Limb (tissue), 2 donors: ENCODE results near the gene SAMD5.

Experiments
- DNase-seq, 2 donors: peaks; one replicate each; pipeline ENCODE4 v3.0.0-alpha.2; 2016; ENCODE audit errors: extremely low spot score in 2 of 2

Gene SAMD5

GRCh38 chr6:147566244-147566898 is 57.9 kb downstream of the SAMD5 start:
- DNase-seq = no peak

GRCh38 chr6:147567141-147567805 is 58.8 kb downstream of the SAMD5 start:
- no peak for DNase-seq

- no peak for DNase-seq
Observed at GRCh38 chr6:147569788-147570187, 61.3 kb downstream of the SAMD5 start.

- DNase-seq = no peak
Observed at GRCh38 chr6:147570681-147571080, 62.2 kb downstream of the SAMD5 start.

GRCh38 chr6:147577488-147577887 is 69.0 kb downstream of the SAMD5 start:
- DNase-seq = peak in 1 of 2 donors; percentile 51

GRCh38 chr6:147578159-147578558 is 69.7 kb downstream of the SAMD5 start:
- no peak for DNase-seq

GRCh38 chr6:147578883-147579282 is 70.4 kb downstream of the SAMD5 start:
- no peak for DNase-seq

GRCh38 chr6:147579667-147580066 is 71.2 kb downstream of the SAMD5 start:
- no peak for DNase-seq

GRCh38 chr6:147582991-147583390 is 74.5 kb downstream of the SAMD5 start:
- no peak for DNase-seq

- no peak for DNase-seq
Observed at GRCh38 chr6:147585256-147585655, 76.8 kb downstream of the SAMD5 start.

- peak; percentile 49 to 77 for DNase-seq
Observed at GRCh38 chr6:147586044-147586443, 77.6 kb downstream of the SAMD5 start.

- DNase-seq = no peak
Observed at GRCh38 chr6:147587907-147588306, 79.4 kb downstream of the SAMD5 start.

GRCh38 chr6:147588469-147588868 is 80.0 kb downstream of the SAMD5 start:
- no peak for DNase-seq

- no peak for DNase-seq
Observed at GRCh38 chr6:147589739-147590250, 81.3 kb downstream of the SAMD5 start.

GRCh38 chr6:147595961-147596360 is 87.5 kb downstream of the SAMD5 start:
- no peak for DNase-seq

GRCh38 chr6:147603392-147604081 is 95.0 kb downstream of the SAMD5 start:
- DNase-seq = no peak

GRCh38 chr6:147604373-147604772 is 95.9 kb downstream of the SAMD5 start:
- no peak for DNase-seq

GRCh38 chr6:147611992-147612391 is 103.5 kb downstream of the SAMD5 start:
- DNase-seq = no peak

- no peak for DNase-seq
Observed at GRCh38 chr6:147614501-147614900, 106.0 kb downstream of the SAMD5 start.

- no peak for DNase-seq
Observed at GRCh38 chr6:147615659-147616456, 107.4 kb downstream of the SAMD5 start.

GRCh38 chr6:147617366-147617765 is 108.9 kb downstream of the SAMD5 start:
- DNase-seq = no peak

GRCh38 chr6:147618457-147618856 is 110.0 kb downstream of the SAMD5 start:
- no peak for DNase-seq
